Gastrocnemius medialis (tissue), 4 donors: ENCODE results near the gene MRPL20.

Source experiments
- POLR2A ChIP-seq, 2 donors: fragments of 450-650 bp; IDR thresholded peaks; one replicate each; pipeline ENCODE4 v1.6.1; 2017; ENCODE audit warnings: antibody characterized with exemption in 2 of 2, mild to moderate bottlenecking in 2 of 2, moderate library complexity in 2 of 2
- TF ChIP-seq, protein P1 (sequence below), 5 experiments: fragments of 450-650 bp in 3 of 5; fragments of 200-600 bp in 2 of 5; sonication (generic) in 2 of 5; IDR thresholded peaks in 4 of 5; conservative IDR thresholded peaks in 1 of 5; 1 replicate in 4 of 5; 2 replicates in 1 of 5; pipeline ENCODE4 v1.5.1; 2016 to 2019; ENCODE audit warnings: antibody characterized with exemption in 5 of 5, mild to moderate bottlenecking in 3 of 5, moderate library complexity in 3 of 5

DNA sequence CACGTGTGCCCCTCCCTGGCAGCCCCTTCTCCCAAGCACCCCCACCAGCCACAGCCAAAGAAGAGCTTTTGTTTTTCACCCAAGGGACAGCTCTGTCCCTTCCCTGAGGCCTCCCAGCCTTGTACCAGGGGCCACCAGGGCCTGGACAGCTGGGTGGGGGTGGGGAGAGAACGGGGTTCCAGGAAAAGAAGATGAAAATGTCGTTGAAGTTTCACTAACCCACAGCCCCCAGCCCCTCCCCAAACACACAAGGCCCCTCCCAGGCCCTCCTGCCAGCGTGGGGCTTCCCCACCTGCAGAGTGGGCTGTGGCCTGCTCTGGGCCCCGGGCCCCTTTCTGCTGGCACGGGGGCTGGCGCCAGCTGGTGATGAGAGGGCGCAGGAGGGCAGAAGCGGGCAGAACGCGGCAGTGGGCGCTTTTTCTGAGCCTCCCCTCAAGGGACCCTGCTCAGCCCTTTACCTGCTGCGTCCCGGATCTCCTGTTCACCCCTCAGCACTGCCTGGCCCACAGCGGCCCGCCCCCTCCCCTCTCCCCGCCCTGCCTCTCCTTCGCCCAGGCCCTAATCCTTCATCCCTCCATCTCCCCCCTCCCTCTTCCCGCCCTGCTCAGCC lies 19.5 kb upstream of the MRPL20 start:
- TF ChIP-seq, protein P1, sequence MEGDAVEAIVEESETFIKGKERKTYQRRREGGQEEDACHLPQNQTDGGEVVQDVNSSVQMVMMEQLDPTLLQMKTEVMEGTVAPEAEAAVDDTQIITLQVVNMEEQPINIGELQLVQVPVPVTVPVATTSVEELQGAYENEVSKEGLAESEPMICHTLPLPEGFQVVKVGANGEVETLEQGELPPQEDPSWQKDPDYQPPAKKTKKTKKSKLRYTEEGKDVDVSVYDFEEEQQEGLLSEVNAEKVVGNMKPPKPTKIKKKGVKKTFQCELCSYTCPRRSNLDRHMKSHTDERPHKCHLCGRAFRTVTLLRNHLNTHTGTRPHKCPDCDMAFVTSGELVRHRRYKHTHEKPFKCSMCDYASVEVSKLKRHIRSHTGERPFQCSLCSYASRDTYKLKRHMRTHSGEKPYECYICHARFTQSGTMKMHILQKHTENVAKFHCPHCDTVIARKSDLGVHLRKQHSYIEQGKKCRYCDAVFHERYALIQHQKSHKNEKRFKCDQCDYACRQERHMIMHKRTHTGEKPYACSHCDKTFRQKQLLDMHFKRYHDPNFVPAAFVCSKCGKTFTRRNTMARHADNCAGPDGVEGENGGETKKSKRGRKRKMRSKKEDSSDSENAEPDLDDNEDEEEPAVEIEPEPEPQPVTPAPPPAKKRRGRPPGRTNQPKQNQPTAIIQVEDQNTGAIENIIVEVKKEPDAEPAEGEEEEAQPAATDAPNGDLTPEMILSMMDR (IDR thresholded peaks at IDR 0.05 in 4 of 5, conservative IDR thresholded peaks at IDR 0.05 in 1 of 5) = no peak
- no peak for TF ChIP-seq POLR2A (IDR thresholded peaks at IDR 0.05)
